Middle frontal gyrus (tissue), 1 donor: Measurements from ENCODE around the gene RIC1.
"Not testable (repeated sequence)": the region's sequence is repeated elsewhere in the genome, so short reads cannot be mapped to it uniquely, and the experiment has no call there.

Source experiments
- DNase-seq: peaks from one replicate; pipeline ENCODE4 v3.0.0-alpha.2; 2015; ENCODE audit warnings: low spot score; ENCODE audit errors: extremely low spot score

RIC1 gene

GRCh38 chr9:5719100-5719926 is 90.4 kb downstream of the RIC1 start:
- no peak for DNase-seq

- DNase-seq: no peak
These were observed 91.2 kb downstream of the RIC1 start for GRCh38 chr9:5720151-5720550.

DNA sequence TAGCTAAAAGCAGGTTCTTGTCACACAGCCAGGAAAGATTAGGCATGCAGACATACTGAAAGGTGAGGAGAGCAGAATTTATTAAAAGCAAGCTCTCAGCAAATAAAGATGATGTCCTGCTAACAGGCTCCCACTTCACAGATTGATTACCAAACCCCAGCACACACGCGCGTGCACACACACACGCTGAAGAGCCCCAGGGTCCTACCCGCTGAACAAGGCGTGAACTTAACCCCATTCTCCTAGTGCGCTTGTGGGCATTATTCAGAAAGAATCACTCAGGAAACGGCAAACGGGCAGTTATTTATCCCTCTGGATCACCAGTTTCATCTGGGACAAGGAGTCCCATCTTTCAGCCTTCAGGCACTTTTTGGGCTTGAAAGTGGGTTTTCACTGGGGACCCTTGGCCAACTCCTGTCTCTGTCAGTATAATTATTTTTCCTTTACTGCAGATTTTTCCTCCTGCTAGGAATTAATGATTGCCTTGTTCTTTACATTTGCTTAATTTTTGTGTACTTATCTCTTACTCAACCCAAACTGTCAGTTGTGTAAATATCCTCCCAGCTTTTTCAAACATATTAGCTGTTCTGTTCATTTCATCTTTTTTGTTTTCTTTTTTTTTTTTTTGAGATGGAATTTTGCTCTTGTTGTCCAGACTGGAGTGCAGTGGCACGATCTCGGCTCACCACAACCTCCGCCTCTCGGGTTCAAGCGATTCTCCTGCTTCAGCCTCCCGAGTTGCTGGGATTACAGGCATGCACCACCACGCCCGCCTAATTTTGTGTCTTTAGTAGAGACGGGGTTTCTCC is 92.6 kb downstream of the RIC1 start:
- no peak for DNase-seq

DNA sequence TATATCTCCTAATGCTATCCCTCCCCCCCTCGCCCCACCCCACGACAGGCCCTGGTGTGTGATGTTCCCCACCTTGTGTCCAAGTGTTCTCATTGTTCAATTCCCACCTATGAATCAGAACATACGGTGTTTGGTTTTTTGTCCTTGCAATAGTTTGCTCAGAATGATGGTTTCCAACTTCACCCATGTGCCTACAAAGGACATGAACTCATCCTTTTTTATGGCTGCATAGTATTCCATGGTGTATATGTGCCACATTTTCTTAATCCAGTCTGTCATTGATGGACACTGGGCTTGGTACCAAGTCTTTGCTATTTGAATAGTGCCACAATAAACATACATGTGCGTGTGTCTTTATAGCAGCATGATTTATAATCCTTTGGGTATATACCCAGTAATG is 93.8 kb downstream of the RIC1 start:
- DNase-seq: not testable (repeated sequence)

DNA sequence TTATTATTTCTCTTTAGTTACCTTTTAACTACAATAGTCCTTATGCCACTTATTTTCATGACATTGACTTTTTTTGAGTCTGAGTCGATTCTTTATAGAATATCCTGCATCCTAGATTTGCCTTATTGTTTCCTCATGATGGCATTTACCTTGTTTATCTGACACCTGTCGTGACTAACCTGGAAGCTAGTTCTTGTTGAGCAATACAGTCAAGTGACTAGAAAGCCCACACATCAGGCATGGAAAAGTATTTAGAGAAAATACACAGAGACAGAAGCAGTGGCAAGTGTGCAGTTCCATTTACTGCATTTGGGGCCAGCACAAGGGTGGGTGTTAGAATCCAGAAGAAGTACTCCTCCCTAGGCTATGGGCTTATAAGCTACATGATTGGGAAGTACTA is 106.2 kb downstream of the RIC1 start:
- no peak for DNase-seq

DNA sequence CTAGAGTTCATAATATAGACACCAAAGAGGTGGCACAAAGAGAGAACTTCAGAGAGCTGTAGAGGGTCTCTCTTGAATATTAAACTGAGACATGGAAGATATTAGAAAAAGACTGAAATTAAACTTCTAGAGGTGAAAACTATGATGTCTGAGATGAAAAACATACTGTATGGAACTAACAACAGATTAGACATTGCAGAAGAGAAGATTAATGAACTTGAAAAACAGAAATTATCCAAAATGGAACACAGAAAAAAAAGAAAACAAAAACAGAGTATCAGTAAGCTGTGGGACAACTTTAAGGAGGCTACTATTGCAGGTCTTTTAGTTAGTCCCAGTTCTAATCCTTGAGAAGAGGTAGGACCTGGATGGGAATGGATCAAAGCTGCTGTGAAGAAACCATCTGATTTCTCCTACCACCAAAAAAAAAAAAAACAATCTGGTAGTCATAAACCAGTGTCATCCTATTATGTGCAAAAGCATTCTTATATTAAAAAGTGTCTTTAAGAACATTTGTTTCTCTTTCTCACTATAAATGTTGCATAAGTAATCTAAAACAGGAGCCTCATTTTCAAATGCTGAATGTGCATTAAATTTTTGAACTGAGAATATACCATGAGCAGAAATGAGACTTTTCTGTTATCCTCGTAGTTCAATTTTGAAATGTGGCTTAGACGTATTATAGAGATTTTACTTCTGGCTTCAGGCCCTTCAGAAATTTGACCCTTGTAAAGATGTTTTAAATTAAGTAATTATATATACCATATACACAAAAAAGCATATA is 107.8 kb downstream of the RIC1 start:
- no peak for DNase-seq

GRCh38 chr9:5743109-5743508 is 114.2 kb downstream of the RIC1 start:
- DNase-seq: no peak

DNA sequence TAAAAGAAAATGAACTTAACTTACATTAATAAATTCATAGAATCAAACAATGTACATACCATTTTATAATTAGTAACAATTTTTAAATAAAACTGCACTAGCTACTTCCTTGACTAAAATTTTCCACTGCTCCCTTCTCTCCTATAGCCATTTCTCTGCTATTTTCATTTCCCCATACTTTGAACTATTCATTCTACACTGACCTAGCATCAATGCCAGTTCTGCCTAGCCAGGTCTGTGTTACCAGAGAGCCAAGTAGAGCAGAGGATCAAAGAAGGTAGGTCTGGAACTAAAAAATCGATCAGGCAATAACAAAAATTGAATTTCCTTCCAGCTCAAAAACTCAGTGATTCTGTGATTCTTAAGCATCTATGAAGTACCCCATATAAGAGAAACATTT is 119.5 kb downstream of the RIC1 start:
- DNase-seq: no peak

DNA sequence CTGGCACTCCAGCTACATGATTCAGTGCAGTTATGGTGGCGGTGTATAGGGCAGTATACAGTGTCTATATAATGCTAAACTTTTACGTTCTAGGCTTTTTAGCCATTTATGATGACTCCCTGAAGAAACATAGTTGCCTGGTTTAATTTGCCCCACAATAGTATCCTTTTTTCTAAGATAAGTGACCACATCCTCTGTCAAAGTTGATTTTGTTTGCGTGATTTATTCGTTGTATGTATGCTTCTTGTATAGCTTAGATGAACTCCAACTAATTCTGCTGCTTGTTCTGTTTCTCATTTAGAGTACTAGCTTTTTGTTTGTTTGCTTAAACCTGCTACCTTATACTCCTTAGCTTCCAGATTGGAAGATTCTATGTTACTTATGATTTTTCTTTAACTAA is 120.4 kb downstream of the RIC1 start:
- no peak for DNase-seq

GRCh38 chr9:5750569-5750968 is 121.7 kb downstream of the RIC1 start:
- no peak for DNase-seq

- no peak for DNase-seq
These were observed 127.7 kb downstream of the RIC1 start for GRCh38 chr9:5756633-5757032.

GRCh38 chr9:5760338-5760737 is 131.4 kb downstream of the RIC1 start:
- DNase-seq: no peak

- no peak for DNase-seq
These were observed 133.5 kb downstream of the RIC1 start for GRCh38 chr9:5762421-5762820.

GRCh38 chr9:5764130-5764868 is 135.4 kb downstream of the RIC1 start:
- no peak for DNase-seq

- no peak for DNase-seq
These were observed 139.3 kb downstream of the RIC1 start for GRCh38 chr9:5767968-5768932.

DNA sequence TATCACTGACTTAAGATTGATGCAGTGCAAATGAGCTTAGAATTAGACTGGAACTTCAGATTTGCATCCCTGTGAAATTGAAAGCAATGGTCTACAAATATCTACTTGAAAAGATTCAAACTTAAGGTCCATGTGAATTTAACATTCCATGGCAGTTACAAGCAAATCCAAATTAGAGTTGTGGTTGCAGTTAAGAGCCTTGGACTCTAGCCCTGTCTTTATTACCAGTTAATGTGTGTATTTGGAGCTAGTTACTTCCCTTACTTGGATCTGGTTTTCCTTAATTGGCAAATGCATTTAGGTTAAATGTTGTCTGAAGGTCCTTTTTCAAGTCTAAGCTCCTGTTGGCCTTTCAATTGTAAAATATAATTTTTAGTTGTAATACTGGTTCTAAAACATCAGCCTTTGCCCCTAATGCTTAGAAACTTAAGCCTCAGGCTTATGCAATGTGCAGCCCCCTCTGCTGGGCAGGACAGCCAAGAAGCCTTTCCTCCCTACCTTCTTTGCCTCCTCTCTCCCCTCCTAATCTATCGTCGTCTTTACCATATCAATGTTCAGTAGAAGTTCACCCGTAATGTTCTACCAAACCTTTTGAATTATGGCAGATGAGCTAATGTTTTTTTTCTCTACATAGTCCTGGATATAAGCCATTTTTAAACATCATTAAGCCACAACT is 144.6 kb downstream of the RIC1 start:
- no peak for DNase-seq

GRCh38 chr9:5778805-5779204 is 149.9 kb downstream of the RIC1 start:
- DNase-seq: no peak

DNA sequence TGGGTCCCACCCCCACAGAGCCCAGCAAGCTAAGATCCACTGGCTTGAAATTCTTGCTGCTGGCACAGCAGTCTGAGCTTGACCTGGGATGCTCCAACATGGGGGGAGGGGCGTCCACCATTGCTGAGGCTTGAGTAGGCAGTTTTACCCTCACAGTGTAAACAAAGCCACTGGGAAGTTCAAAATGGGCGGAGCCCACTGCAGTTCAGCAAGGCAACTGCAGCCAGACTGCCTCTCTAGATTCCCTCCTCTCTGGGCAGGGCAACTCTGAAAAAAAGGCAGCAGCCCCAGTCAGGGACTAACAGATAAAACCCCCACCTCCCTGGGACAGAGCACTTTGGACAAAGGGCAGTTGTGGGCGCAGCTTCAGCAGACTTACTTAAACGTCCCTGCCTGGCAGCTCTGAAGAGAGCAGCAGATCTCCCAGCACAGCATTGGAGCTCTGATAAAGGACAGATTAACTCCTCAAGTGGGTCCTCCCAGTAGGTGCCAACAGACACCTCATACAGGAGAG is 150.9 kb downstream of the RIC1 start:
- DNase-seq: not testable (repeated sequence)

DNA sequence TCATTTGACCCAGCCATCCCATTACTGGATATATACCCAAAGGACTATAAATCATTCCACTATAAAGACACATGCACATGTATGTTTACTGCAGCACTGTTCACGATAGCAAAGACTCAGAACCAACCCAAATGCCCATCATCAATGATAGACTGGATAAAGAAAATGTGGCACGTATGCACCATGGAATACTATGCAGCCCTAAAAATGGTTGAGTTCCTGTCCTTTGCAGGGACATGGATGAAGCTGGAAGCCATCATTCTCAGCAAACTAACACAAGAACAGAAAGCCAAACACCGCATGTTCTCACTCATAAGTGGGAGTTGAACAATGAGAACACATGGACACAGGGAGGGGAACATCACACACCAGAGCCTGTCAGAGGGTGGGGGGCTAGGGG is 154.5 kb downstream of the RIC1 start:
- DNase-seq: not testable (repeated sequence)
